ENCODE measurements around the gene BNC2. TPM values are rescaled to one million over a fixed set of nuclear protein-coding genes. Genes with fewer than 3 reads are reported as not detected.

The BNC2 gene
- total RNA-seq, 2 experiments from 2014 or later, result not detected

DNA sequence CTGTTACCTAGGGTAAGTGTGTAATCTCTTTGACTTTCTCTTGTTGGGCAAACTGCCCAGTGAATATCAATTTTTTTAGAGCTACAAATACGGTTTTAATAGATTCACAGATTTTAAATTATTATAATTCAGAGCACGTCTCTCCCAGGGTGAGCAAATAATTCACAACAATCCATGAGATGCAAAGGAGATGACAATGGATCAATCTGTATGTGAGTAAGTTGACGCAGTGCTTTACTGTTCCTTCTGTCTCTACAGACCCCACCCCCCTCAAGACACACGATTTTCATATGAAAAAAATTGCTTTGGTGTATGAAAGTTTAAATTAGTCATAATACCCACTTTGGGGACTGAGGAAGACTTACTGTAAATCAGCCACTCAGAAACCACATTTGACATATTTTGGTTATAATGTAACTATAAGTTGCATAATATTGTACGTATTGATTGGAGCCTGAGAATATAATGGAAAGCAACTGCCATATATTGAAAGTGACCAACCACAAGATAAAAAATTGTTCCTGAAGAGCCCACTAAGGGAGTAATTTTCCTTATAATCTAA, 201.7 kb downstream of the BNC2 start:
- no peak for DNase-seq
- Mint-ChIP-seq H3K27me3 (ENCODE audit: low read depth) (no peaks in the 10 kb centered on the region), H3K4me3 (no peak overlapping the region), H3K36me3 (ENCODE audit: low read depth) (no peaks in the 10 kb centered on the region), H3K9me3 (peaks cover 2% of the 10 kb centered on the region), H3K27ac (no peak overlapping the region), H3K4me1 (ENCODE audit: low read depth) (no peaks in the 10 kb centered on the region)
- intact Hi-C loops (cut with micrococcal nuclease), result no loop called here
- CTCF ChIA-PET, result no interaction called here

DNA sequence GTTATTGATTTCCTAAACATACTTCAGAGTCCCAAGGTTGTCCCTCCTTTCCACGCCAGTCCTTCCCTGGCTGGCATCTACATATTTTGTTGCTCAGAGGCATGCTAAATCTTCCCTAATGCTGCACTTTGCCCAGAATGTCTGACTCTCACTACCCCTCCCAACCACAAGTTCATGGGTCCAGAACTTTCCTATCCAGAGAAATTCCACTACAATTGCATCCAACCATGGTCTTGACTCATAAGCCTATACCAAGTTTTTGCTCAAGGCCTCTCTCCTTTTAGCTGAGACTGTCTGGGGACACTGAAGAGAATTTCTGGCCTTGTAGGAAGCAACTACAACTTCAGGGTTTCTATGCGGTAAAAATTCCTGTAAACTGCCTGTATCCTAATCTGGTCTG, 206.3 kb downstream of the BNC2 start:
- Mint-ChIP-seq H3K4me1 (ENCODE audit: low read depth) (no peaks in the 10 kb centered on the region), H3K4me3 (no peak overlapping the region), H3K9me3 (peaks cover 7% of the 10 kb centered on the region), H3K36me3 (ENCODE audit: low read depth) (no peaks in the 10 kb centered on the region), H3K27me3 (ENCODE audit: low read depth) (no peaks in the 10 kb centered on the region), H3K27ac (no peak overlapping the region)
- CTCF ChIA-PET, result no interaction called here
- intact Hi-C loops (cut with micrococcal nuclease), result no loop called here
- DNase-seq, result no peak

DNA sequence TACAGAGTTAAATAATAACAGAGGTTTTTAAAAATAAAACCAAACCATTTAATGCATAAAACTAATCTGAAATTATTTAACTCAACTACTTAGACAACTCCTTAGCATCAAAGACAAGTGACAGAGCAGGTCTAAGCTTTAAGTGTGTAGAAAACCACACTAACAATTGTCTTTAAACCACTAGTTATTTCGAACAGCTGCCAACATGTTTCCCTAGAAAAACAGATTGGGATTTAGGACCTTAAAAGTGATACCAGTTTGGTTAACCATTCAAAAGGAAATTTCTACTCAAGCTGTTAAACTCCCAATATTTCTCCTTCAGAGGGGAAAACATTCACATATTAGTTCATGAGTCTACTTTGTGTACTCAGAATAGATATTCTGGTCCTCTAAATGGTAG, 208.7 kb downstream of the BNC2 start:
- no peak for DNase-seq
- CTCF ChIA-PET, result no interaction called here
- Mint-ChIP-seq H3K27ac (no peak overlapping the region), H3K4me3 (no peak overlapping the region), H3K27me3 (ENCODE audit: low read depth) (no peaks in the 10 kb centered on the region), H3K4me1 (ENCODE audit: low read depth) (no peaks in the 10 kb centered on the region), H3K36me3 (ENCODE audit: low read depth) (no peaks in the 10 kb centered on the region), H3K9me3 (peaks cover 7% of the 10 kb centered on the region)
- intact Hi-C loops (cut with micrococcal nuclease), result no loop called here

DNA sequence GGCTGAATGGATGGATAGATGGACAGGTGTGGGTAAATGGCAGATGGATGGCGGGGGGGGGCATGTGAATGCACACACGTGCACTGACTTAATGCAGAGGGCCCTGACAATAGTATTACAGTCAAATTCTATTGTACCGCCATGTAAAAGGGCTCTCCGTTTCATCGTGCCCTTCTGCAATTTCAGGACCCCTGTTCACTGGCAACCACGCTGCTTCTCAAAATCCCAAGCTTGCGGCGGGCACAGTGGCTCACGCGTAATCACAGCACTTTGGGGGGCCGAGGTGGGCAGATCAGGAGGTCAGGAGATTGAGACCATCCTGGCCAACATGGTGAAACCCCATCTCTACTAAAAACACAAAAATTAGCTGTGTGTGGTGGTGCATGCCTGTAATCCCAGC, 211.4 kb downstream of the BNC2 start:
- no peak for DNase-seq
- Mint-ChIP-seq H3K27me3 (ENCODE audit: low read depth) (no peaks in the 10 kb centered on the region), H3K4me3 (no peak overlapping the region), H3K4me1 (ENCODE audit: low read depth) (no peaks in the 10 kb centered on the region), H3K9me3 (peaks cover 7% of the 10 kb centered on the region), H3K36me3 (ENCODE audit: low read depth) (no peaks in the 10 kb centered on the region), H3K27ac (no peak overlapping the region)
- intact Hi-C loops (cut with micrococcal nuclease), result no loop called here
- CTCF ChIA-PET, result no interaction called here

DNA sequence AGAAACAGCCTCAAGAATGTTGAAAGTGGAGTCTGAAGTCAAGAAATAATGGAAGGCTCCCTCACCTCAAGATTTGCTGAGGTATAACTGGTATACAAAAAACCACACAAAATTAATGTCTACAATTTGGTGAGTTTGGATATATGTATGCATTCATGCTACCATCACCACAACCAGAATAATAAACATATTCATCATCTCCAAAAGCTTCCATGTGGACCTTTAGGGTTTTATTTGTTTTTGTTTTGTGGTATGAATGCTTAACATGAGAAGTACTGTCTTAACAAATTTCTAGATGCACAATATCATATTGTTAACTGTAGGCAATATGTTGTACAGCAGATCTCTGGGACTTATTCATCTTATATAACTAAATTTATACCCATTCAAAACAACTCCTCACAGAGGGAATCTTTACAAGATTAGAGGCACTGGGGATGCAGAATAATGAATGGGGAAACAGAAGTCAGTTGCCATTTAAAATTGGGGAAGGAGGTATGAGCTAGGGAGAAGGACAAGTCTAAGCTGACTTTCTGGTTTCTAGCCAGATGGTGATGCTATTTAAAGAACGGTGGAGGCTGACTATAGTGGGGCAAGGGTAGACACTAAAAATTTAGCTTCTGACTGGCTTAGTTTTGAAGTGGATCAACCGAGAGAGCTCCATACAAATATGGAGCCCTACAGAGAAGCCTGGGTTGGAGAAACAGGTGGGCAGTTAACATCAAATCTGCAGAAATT, 213.9 kb downstream of the BNC2 start:
- Mint-ChIP-seq H3K4me3 (no peak overlapping the region), H3K9me3 (peaks cover 7% of the 10 kb centered on the region), H3K27ac (no peak overlapping the region), H3K27me3 (ENCODE audit: low read depth) (peaks cover 2% of the 10 kb centered on the region), H3K4me1 (ENCODE audit: low read depth) (no peaks in the 10 kb centered on the region), H3K36me3 (ENCODE audit: low read depth) (no peaks in the 10 kb centered on the region)
- DNase-seq, result no peak
- intact Hi-C loops (cut with micrococcal nuclease), result no loop called here
- CTCF ChIA-PET, result no interaction called here

DNA sequence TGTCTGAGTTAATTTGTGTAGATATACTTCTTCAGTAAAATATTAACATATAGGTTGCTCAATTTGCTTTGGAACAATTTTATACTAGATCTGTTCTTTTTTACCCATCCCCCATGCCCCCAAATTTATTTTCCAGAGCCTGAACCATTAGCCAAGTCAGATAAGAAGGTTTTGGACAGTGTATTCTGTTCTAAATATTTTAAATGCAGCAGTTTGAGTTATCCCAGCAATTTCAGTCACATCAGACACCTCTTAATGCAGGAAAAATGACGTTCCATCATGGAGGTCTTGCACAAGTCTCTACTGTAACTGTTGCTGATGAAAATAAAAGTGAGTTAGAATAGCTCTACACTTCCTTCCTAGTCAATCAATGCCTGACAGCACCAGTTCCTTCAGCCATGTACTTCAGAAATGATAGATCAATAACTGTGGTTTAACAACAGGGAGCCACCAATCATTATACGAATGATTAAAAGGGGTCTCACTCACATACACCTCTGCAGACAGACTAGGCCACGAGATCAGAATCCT, 215.8 kb downstream of the BNC2 start:
- no peaks in the 10 kb centered on the region for H3K4me1 Mint-ChIP-seq (ENCODE audit: low read depth)
- no peaks in the 10 kb centered on the region for H3K36me3 Mint-ChIP-seq (ENCODE audit: low read depth)
- no peak overlapping the region for H3K27ac Mint-ChIP-seq
- H3K27me3 Mint-ChIP-seq (ENCODE audit: low read depth), result peaks cover 2% of the 10 kb centered on the region
- CTCF ChIA-PET, result no interaction called here
- DNase-seq, result no peak
- H3K9me3 Mint-ChIP-seq, result peaks cover 4% of the 10 kb centered on the region
- no peak overlapping the region for H3K4me3 Mint-ChIP-seq
- intact Hi-C loops (cut with micrococcal nuclease), result no loop called here

DNA sequence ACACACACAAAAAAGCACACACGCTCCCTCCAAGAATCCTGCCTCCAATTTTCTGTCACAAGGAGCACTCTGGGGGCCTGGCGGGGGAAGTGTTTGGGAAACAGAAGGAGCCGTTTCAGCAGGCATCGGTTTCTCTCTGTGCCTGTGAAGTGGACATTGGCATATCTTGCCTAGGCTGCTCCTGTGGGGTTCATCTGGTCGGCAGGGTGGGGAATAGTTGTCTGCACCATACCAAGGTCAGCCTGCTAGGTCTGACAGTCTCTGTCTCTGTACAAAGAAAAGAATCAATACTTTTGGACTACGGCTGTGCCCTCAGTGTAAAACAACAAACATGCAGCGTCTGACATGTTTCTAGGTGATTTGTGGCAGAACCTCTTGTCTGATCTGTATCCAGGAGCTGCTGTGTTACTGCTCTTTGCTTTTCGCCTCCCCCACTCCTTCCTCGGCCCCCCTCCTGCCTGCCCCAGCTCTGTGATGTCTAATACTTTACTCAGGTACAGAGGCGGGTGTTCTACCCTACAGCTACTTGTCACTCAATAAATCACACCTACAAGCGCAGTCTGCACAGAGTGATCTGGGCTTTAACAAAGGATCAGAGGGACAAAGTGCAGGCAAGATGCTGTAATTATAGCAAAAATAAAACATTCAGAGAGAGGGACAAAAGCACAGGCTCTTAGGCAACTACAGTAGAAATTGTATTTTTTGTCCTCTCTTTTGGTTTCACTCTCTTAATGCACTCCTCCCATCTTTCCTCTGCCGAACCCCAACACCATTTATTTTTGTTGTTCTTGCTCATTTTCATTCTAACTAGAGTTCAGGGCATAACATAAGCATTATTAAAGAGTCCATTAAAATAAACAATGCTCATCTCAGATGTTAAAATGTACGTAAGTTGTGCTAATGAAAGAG, 216.7 kb downstream of the BNC2 start:
- no peak for DNase-seq
- no peaks in the 10 kb centered on the region for H3K36me3 Mint-ChIP-seq (ENCODE audit: low read depth)
- peaks cover 2% of the 10 kb centered on the region for H3K9me3 Mint-ChIP-seq
- intact Hi-C loops (cut with micrococcal nuclease), result no loop called here
- H3K4me1 Mint-ChIP-seq (ENCODE audit: low read depth), result no peaks in the 10 kb centered on the region
- CTCF ChIA-PET, result no interaction called here
- H3K27me3 Mint-ChIP-seq (ENCODE audit: low read depth), result peaks cover 2% of the 10 kb centered on the region
- no peak overlapping the region for H3K27ac Mint-ChIP-seq
- H3K4me3 Mint-ChIP-seq, result no peak overlapping the region

DNA sequence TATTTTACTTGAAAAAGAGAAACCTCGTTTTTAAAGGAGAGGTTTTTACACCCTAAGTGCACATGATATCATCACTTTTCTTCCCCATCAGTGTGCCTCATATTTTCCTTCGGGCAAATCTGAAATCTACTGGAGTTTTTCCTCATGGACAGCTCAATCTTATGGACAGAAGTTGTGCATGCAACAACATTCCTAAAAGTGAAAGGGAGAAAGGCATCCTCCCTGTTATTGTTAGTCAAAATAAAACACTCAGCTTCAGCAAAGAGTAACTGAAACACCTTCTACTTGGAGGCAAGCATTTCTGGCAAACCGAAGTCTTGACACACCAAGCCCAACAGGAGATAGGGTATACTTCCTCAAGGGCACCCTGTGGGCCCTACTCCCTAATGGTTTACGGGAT, 217.9 kb downstream of the BNC2 start:
- H3K4me3 Mint-ChIP-seq, result no peak overlapping the region
- no peaks in the 10 kb centered on the region for H3K4me1 Mint-ChIP-seq (ENCODE audit: low read depth)
- peaks cover 2% of the 10 kb centered on the region for H3K27me3 Mint-ChIP-seq (ENCODE audit: low read depth)
- no peak for DNase-seq
- peaks cover 2% of the 10 kb centered on the region for H3K9me3 Mint-ChIP-seq
- H3K27ac Mint-ChIP-seq, result no peak overlapping the region
- intact Hi-C loops (cut with micrococcal nuclease), result no loop called here
- CTCF ChIA-PET, result no interaction called here
- H3K36me3 Mint-ChIP-seq (ENCODE audit: low read depth), result no peaks in the 10 kb centered on the region

DNA sequence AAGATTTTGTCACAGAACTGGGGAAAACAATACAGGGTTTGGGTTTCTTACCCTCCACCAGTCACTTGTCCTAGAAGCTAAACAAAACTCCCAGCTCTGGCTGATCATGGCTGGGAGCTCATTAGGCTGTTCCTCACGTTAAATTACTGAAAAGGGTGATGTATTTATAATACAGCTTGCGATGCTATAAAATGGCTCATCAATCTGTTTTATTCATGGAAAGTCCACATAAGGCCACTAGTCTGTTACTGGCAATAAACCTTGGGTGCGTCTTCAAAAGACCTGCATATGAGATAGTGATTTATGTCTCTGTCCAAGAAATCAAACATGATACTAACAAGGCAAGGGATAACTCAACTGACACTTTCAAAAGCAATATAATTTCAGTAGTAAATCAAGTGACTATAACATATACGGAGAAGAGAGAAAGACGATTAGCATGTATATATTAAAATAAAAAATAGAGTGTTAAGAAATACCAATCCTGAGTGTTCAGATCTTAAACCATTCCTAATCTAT, 219.0 kb downstream of the BNC2 start:
- peaks cover 5% of the 10 kb centered on the region for H3K9me3 Mint-ChIP-seq
- intact Hi-C loops (cut with micrococcal nuclease), result no loop called here
- H3K4me1 Mint-ChIP-seq (ENCODE audit: low read depth), result no peaks in the 10 kb centered on the region
- peaks cover 2% of the 10 kb centered on the region for H3K27me3 Mint-ChIP-seq (ENCODE audit: low read depth)
- no peak overlapping the region for H3K4me3 Mint-ChIP-seq
- H3K36me3 Mint-ChIP-seq (ENCODE audit: low read depth), result no peaks in the 10 kb centered on the region
- DNase-seq, result no peak
- CTCF ChIA-PET, result interaction anchor here (1.1 kb wide), 1 partner anchor 172 kb away, joined by 5 read pairs; no protein-coding TSS in a partner anchor
- H3K27ac Mint-ChIP-seq, result no peak overlapping the region

DNA sequence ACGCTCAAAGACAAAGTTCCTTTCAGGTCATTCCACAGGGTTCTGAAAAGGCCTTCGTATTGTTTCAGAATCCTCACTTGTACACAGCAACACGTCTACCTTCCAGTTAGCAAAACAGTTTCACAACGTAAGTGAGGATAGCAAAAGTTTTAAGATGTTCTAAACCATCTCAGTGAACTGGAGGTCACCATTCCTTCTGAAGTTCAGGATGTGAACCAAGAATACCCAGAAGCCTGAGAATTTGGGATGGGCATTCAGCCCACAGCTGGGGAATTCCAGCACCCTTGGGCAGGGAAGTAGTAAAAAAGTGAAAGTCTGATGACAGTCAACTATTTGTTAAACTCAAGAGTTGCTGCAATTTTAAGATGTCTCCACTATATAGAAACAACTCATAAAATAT, 224.5 kb downstream of the BNC2 start:
- no peaks in the 10 kb centered on the region for H3K27me3 Mint-ChIP-seq (ENCODE audit: low read depth)
- intact Hi-C loops (cut with micrococcal nuclease), result no loop called here
- no peaks in the 10 kb centered on the region for H3K36me3 Mint-ChIP-seq (ENCODE audit: low read depth)
- H3K27ac Mint-ChIP-seq, result no peak overlapping the region
- no peaks in the 10 kb centered on the region for H3K4me1 Mint-ChIP-seq (ENCODE audit: low read depth)
- no peak for DNase-seq
- CTCF ChIA-PET, result no interaction called here
- no peak overlapping the region for H3K4me3 Mint-ChIP-seq
- peaks cover 4% of the 10 kb centered on the region for H3K9me3 Mint-ChIP-seq

DNA sequence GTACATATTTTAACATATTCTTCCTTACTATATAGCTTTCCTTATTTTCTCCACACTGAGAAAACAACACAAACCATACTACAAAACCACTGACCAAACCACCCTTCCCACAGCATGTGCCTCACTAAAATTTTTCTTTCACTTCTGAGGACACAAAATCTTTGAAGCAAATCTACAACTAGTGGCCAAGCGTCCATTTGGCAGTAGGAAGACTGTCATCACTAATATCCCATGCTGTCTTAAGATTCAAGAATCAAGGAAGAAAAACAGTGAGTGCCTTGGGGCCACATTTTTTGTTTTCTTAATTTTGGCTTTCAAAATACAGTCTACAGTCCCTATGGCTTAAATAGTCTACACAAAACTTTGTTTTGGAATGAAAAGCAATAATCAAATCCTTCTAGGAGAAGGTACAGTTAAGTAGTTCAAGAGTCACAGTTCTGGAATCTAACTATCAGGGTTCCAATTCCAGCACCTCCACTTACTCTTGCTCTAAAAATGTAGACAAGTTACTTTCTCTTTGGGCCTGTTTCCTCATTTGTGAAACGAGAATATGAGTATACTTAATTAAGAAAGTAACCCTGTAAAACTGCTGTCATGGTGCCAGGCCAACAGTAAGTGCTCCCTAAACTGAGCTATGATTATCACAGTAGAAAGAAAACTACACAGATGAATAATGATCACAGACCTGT, 227.9 kb downstream of the BNC2 start:
- peaks cover 4% of the 10 kb centered on the region for H3K9me3 Mint-ChIP-seq
- intact Hi-C loops (cut with micrococcal nuclease), result no loop called here
- no peak overlapping the region for H3K4me3 Mint-ChIP-seq
- CTCF ChIA-PET, result no interaction called here
- H3K36me3 Mint-ChIP-seq (ENCODE audit: low read depth), result no peaks in the 10 kb centered on the region
- H3K27ac Mint-ChIP-seq, result no peak overlapping the region
- H3K4me1 Mint-ChIP-seq (ENCODE audit: low read depth), result no peaks in the 10 kb centered on the region
- DNase-seq, result no peak
- no peaks in the 10 kb centered on the region for H3K27me3 Mint-ChIP-seq (ENCODE audit: low read depth)

DNA sequence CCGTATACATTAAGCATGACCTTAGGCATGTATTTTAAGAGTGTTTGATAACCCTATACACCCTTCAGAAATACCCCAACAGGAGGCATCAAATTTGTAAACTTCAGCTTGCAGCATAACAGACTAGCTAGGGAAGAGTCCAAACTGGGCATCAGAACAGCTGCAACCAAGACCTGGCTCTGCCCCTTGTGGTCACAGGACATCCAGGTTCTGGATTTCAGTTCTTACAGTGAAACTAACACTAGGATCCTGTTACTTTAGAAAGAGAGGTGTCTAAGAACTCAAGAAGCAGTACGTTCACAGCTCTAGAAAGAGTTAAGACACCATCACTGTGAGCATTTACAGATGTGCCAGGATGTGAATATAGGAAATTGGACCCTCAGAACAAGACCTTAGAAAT, 229.8 kb downstream of the BNC2 start:
- intact Hi-C loops (cut with micrococcal nuclease), result no loop called here
- Mint-ChIP-seq H3K27ac (no peak overlapping the region), H3K27me3 (ENCODE audit: low read depth) (no peaks in the 10 kb centered on the region), H3K36me3 (ENCODE audit: low read depth) (no peaks in the 10 kb centered on the region), H3K9me3 (no peaks in the 10 kb centered on the region), H3K4me3 (no peak overlapping the region), H3K4me1 (ENCODE audit: low read depth) (no peaks in the 10 kb centered on the region)
- CTCF ChIA-PET, result no interaction called here
- DNase-seq, result no peak
